ENCODE results near the gene DGUOK. TPM values are rescaled to one million over a fixed set of nuclear protein-coding genes. Genes with fewer than 3 reads are reported as not detected.

DGUOK gene
- total and polyA plus RNA-seq, 10 of the 15 experiments (the other 5 are each of a cell fraction or from before 2014, with no cell fraction given): 64.4 to 234 (median 91.4) TPM

DNA sequence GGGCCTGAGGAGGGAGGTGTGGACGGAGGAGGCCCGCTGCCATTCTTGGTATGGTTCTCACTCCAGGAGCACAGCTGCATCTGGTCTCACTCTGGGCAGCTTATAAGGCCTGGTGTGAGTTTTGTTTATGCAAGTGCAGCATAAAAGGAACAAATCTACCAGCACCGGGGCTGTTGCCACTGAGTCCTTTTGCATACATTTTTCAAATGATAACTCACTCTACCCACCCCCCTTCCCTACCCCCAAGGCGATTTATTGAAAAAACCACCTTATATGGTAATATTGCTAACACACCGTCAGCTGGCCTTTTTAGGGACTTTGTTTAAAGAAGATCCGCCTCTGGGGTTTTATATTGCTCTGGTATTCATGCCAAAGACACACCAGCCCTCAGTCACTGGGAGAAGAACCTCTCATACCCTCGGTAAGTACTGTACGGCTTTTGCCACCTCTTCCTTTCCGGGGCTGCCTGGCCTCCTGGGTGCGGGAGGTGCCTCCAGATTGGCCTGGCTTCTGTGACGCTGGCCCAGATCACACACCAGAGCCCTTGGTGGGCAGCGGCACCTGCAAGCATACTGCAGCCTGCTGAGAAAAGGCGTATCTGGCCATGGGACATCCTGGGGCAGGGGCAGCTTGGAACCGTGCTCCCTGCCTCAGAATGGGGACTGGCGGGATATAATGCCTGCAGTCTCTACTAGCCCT is 33.9 kb upstream of the DGUOK start, which contains the start of gene ACTG2:
Gene ACTG2 (plus strand): TSS at position 378 of the 699 bp plus-strand sequence. CDS start 8,304 bp downstream, outside the sequence.
- CTCF ChIA-PET: interaction anchor here (0.6 to 1.6 kb wide), 4 partner anchors 12 to 323 kb away, joined by 3 to 4 read pairs (median 3); no protein-coding TSS in a partner anchor
- H3K4me2 ChIP-seq (ENCODE audit: control insufficient read depth, insufficient read depth): no peak within 1 kb of the TSS
- in situ Hi-C loops (cut with MboI): no loop called here
- SMC1A ChIA-PET (ENCODE audit: uncharacterized antibody, unreplicated experiment): no interaction called here
- ATAC-seq (no peak), DNase-seq (ENCODE audit: low read depth, low spot score) (no peak), FAIRE-seq (no peak)
- H3K9me3 ChIP-seq (replicated peaks; ENCODE audit: control insufficient read depth, insufficient read depth, low read length): no peaks in the 10 kb centered on the region
- no peak within 1 kb of the TSS for H3K4me3 ChIP-seq
- POLR2A ChIA-PET: interaction anchor here (0.7 kb wide), 1 partner anchor 22 kb away, joined by 8 read pairs; no protein-coding TSS in a partner anchor
- intact Hi-C loops (cut with micrococcal nuclease; ENCODE audit: unreplicated experiment): no loop called here
- H3K27ac ChIP-seq (ENCODE audit: control insufficient read depth, insufficient read depth): no peak within 1 kb of the TSS
- H3K79me2 ChIP-seq (ENCODE audit: control insufficient read depth, insufficient read depth, low read length): no peaks in the 10 kb centered on the region
- no peak within 1 kb of the TSS for H3K9ac ChIP-seq (ENCODE audit: control insufficient read depth, insufficient read depth, low read length)
- RAD21 ChIA-PET (ENCODE audit: unreplicated experiment): no interaction called here
- no peaks in the 10 kb centered on the region for H3K27me3 ChIP-seq (replicated peaks in 1 of 2; ENCODE audit: control insufficient read depth in 2 of 2, insufficient read depth in 2 of 2, low read length in 1 of 2)
- no TSS peak for BruUV-seq (replicated peaks)
- WGBS (ENCODE audit: insufficient coverage, insufficient replicate concordance, low lambda C conversion rate, missing lambda C conversion rate): 70% methylated on average over 15 of the region's 15 CpGs
- no peaks in the 10 kb centered on the region for H3K36me3 ChIP-seq (ENCODE audit: control insufficient read depth in 2 of 2, insufficient read depth in 2 of 2, low read length in 1 of 2)
- no peak within 1 kb of the TSS for H2AFZ ChIP-seq (ENCODE audit: control insufficient read depth, low read depth, low read length)
- peaks cover 14% of the 10 kb centered on the region for H3K4me1 ChIP-seq (ENCODE audit: control insufficient read depth, insufficient read depth, low read length)
- H4K20me1 ChIP-seq (ENCODE audit: control insufficient read depth, insufficient read depth): no peaks in the 10 kb centered on the region
- TF ChIP-seq MYC (IDR thresholded peaks at IDR 0.05; ENCODE audit: insufficient read depth, insufficient read length, insufficient replicate concordance, low read length, severe bottlenecking): no peak
- no peak for TF ChIP-seq POLR2AphosphoS5 (IDR thresholded peaks at IDR 0.05; ENCODE audit: low read length)
- TF ChIP-seq, protein P1, sequence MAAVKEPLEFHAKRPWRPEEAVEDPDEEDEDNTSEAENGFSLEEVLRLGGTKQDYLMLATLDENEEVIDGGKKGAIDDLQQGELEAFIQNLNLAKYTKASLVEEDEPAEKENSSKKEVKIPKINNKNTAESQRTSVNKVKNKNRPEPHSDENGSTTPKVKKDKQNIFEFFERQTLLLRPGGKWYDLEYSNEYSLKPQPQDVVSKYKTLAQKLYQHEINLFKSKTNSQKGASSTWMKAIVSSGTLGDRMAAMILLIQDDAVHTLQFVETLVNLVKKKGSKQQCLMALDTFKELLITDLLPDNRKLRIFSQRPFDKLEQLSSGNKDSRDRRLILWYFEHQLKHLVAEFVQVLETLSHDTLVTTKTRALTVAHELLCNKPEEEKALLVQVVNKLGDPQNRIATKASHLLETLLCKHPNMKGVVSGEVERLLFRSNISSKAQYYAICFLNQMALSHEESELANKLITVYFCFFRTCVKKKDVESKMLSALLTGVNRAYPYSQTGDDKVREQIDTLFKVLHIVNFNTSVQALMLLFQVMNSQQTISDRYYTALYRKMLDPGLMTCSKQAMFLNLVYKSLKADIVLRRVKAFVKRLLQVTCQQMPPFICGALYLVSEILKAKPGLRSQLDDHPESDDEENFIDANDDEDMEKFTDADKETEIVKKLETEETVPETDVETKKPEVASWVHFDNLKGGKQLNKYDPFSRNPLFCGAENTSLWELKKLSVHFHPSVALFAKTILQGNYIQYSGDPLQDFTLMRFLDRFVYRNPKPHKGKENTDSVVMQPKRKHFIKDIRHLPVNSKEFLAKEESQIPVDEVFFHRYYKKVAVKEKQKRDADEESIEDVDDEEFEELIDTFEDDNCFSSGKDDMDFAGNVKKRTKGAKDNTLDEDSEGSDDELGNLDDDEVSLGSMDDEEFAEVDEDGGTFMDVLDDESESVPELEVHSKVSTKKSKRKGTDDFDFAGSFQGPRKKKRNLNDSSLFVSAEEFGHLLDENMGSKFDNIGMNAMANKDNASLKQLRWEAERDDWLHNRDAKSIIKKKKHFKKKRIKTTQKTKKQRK (IDR thresholded peaks at IDR 0.05; ENCODE audit: low read depth, low read length): no peak
- TF ChIP-seq, protein P2, sequence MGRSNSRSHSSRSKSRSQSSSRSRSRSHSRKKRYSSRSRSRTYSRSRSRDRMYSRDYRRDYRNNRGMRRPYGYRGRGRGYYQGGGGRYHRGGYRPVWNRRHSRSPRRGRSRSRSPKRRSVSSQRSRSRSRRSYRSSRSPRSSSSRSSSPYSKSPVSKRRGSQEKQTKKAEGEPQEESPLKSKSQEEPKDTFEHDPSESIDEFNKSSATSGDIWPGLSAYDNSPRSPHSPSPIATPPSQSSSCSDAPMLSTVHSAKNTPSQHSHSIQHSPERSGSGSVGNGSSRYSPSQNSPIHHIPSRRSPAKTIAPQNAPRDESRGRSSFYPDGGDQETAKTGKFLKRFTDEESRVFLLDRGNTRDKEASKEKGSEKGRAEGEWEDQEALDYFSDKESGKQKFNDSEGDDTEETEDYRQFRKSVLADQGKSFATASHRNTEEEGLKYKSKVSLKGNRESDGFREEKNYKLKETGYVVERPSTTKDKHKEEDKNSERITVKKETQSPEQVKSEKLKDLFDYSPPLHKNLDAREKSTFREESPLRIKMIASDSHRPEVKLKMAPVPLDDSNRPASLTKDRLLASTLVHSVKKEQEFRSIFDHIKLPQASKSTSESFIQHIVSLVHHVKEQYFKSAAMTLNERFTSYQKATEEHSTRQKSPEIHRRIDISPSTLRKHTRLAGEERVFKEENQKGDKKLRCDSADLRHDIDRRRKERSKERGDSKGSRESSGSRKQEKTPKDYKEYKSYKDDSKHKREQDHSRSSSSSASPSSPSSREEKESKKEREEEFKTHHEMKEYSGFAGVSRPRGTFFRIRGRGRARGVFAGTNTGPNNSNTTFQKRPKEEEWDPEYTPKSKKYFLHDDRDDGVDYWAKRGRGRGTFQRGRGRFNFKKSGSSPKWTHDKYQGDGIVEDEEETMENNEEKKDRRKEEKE (IDR thresholded peaks at IDR 0.05): no peak
- no peak for TF ChIP-seq TARDBP (IDR thresholded peaks at IDR 0.05; ENCODE audit: borderline replicate concordance)
- TF ChIP-seq CBX3 (IDR thresholded peaks at IDR 0.05; ENCODE audit: borderline replicate concordance, low read depth): no peak
- no peak for TF ChIP-seq SIN3A (IDR thresholded peaks at IDR 0.05; ENCODE audit: low read depth, low read length)
- TF ChIP-seq, protein P3, sequence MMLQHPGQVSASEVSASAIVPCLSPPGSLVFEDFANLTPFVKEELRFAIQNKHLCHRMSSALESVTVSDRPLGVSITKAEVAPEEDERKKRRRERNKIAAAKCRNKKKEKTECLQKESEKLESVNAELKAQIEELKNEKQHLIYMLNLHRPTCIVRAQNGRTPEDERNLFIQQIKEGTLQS (IDR thresholded peaks at IDR 0.05; ENCODE audit: borderline replicate concordance, extremely low read depth, low read depth, low read length): no peak
- TF ChIP-seq FOXM1 (IDR thresholded peaks at IDR 0.05; ENCODE audit: low read depth, low read length): no peak
- TF ChIP-seq YBX1 (IDR thresholded peaks at IDR 0.05): no peak
- no peak for TF ChIP-seq RFX5 (IDR thresholded peaks at IDR 0.05; ENCODE audit: low read depth, low read length)
- no peak for TF ChIP-seq CREB1 (IDR thresholded peaks at IDR 0.05; ENCODE audit: low read depth)
- no peak for TF ChIP-seq ATF7 (IDR thresholded peaks at IDR 0.05; ENCODE audit: low read depth)
- no peak for TF ChIP-seq SMC3 (IDR thresholded peaks at IDR 0.05; ENCODE audit: borderline replicate concordance, low read length)
- TF ChIP-seq NFYA (IDR thresholded peaks at IDR 0.05; ENCODE audit: borderline replicate concordance, low read depth, low read length): no peak
- TF ChIP-seq, protein P4, sequence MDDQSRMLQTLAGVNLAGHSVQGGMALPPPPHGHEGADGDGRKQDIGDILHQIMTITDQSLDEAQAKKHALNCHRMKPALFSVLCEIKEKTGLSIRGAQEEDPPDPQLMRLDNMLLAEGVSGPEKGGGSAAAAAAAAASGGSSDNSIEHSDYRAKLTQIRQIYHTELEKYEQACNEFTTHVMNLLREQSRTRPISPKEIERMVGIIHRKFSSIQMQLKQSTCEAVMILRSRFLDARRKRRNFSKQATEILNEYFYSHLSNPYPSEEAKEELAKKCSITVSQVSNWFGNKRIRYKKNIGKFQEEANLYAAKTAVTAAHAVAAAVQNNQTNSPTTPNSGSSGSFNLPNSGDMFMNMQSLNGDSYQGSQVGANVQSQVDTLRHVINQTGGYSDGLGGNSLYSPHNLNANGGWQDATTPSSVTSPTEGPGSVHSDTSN (IDR thresholded peaks at IDR 0.05; ENCODE audit: insufficient replicate concordance, low read depth, low read length): no peak
- TF ChIP-seq HDAC6 (IDR thresholded peaks at IDR 0.05; ENCODE audit: unreplicated experiment): no peak

All from GM12878 (cell line).